ENCODE data around the gene SLC44A3.

The SLC44A3 gene

GRCh38 chr1:94854458-94855306 is 34.5 kb downstream of the SLC44A3 start:
- Histone ChIP-seq H3K27ac (no peak overlapping the region), H3K9me3 (ENCODE audit: severe bottlenecking) (no peaks in the 10 kb centered on the region), H3K36me3 (no peaks in the 10 kb centered on the region), H3K4me3 (ENCODE audit: low read depth, low read length) (peak overlapping the region; percentile 36), H3K27me3 (ENCODE audit: insufficient read depth, low read depth, severe bottlenecking) (no peaks in the 10 kb centered on the region)
- peak; percentile 86 for DNase-seq
- TF ChIP-seq, protein P1, sequence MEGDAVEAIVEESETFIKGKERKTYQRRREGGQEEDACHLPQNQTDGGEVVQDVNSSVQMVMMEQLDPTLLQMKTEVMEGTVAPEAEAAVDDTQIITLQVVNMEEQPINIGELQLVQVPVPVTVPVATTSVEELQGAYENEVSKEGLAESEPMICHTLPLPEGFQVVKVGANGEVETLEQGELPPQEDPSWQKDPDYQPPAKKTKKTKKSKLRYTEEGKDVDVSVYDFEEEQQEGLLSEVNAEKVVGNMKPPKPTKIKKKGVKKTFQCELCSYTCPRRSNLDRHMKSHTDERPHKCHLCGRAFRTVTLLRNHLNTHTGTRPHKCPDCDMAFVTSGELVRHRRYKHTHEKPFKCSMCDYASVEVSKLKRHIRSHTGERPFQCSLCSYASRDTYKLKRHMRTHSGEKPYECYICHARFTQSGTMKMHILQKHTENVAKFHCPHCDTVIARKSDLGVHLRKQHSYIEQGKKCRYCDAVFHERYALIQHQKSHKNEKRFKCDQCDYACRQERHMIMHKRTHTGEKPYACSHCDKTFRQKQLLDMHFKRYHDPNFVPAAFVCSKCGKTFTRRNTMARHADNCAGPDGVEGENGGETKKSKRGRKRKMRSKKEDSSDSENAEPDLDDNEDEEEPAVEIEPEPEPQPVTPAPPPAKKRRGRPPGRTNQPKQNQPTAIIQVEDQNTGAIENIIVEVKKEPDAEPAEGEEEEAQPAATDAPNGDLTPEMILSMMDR (IDR thresholded peaks at IDR 0.05; ENCODE audit: low read depth, low read length) = peak; percentile 98

DNA sequence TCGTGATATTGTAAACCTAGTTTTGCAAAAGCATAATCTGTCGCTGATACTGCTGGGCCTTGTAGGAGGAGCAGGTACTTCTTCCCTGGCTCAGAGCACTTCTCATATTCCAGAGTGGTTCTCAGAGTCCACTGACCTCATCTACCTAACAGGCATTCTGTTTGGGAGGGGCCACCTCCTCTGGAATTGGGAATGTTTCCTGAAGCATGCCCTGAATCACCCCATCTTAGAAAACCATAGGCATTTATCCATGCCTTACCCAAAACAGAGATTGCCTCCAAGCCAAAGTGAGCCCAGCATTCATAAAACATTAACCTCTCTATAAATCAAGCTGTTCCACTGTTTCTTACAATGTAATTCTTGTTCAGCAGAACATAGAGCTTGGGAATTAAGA is 35.1 kb downstream of the SLC44A3 start:
- Histone ChIP-seq H3K36me3 (no peaks in the 10 kb centered on the region), H3K27me3 (ENCODE audit: insufficient read depth, low read depth, severe bottlenecking) (no peaks in the 10 kb centered on the region), H3K4me3 (ENCODE audit: low read depth, low read length) (no peak overlapping the region), H3K9me3 (ENCODE audit: severe bottlenecking) (no peaks in the 10 kb centered on the region), H3K27ac (no peak overlapping the region)
- no peak for DNase-seq
- TF ChIP-seq, protein P1 (IDR thresholded peaks at IDR 0.05; ENCODE audit: low read depth, low read length) = no peak

DNA sequence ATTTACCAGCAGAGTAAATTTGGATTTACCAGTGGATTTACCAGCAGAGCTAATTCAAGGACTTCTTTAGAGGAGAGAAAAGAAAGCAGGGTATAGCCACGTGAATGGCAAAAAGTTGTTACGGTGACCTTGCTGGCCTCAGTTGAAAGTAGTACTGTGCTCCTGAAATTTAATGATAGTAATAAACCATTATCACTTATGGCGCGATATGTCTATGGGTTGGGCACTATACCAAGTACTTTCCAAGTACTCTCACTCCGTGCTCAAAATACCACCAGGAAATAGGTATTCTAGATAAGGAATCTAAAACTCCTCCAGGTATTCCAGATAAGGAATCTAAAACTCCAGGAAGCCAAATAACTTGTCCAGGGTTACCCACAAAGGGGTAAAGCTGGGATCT is 35.8 kb downstream of the SLC44A3 start:
- no peak for DNase-seq
- no peaks in the 10 kb centered on the region for H3K36me3 ChIP-seq
- H3K4me3 ChIP-seq (ENCODE audit: low read depth, low read length) = no peak overlapping the region
- H3K27ac ChIP-seq = no peak overlapping the region
- H3K27me3 ChIP-seq (ENCODE audit: insufficient read depth, low read depth, severe bottlenecking) = no peaks in the 10 kb centered on the region
- no peaks in the 10 kb centered on the region for H3K9me3 ChIP-seq (ENCODE audit: severe bottlenecking)
- TF ChIP-seq, protein P1 (IDR thresholded peaks at IDR 0.05; ENCODE audit: low read depth, low read length) = no peak

- Histone ChIP-seq H3K4me3 (ENCODE audit: low read depth, low read length) (no peak overlapping the region), H3K27me3 (ENCODE audit: insufficient read depth, low read depth, severe bottlenecking) (no peaks in the 10 kb centered on the region), H3K27ac (no peak overlapping the region), H3K9me3 (ENCODE audit: severe bottlenecking) (no peaks in the 10 kb centered on the region), H3K36me3 (no peaks in the 10 kb centered on the region)
- TF ChIP-seq, protein P1 (IDR thresholded peaks at IDR 0.05; ENCODE audit: low read depth, low read length) = no peak
- no peak for DNase-seq
Measured at GRCh38 chr1:94856868-94857267, 36.7 kb downstream of the SLC44A3 start.

DNA sequence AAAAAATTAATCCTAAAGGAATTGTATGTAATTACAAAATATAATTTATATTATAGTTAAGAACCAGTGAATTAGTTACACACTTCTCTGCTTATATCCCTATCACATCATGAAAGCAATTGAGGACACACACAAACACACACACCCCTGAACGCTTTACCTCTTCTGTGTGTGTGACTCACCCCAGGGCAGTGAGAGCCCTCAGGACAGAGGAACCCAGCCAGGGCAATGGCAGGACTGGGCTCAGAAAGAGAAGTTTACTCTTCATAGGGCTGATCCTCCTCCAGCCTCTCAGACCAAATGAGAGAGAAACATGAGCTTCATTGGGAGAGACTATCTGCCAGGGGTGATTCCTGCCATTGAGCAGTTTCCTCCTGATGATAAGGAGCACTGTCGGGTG is 38.1 kb downstream of the SLC44A3 start:
- TF ChIP-seq, protein P1 (IDR thresholded peaks at IDR 0.05; ENCODE audit: low read depth, low read length) = no peak
- H3K27me3 ChIP-seq (ENCODE audit: insufficient read depth, low read depth, severe bottlenecking) = no peaks in the 10 kb centered on the region
- no peak overlapping the region for H3K4me3 ChIP-seq (ENCODE audit: low read depth, low read length)
- H3K9me3 ChIP-seq (ENCODE audit: severe bottlenecking) = no peaks in the 10 kb centered on the region
- H3K27ac ChIP-seq = no peak overlapping the region
- DNase-seq = no peak
- H3K36me3 ChIP-seq = no peaks in the 10 kb centered on the region

- DNase-seq = no peak
- Histone ChIP-seq H3K9me3 (ENCODE audit: severe bottlenecking) (no peaks in the 10 kb centered on the region), H3K27ac (no peak overlapping the region), H3K36me3 (no peaks in the 10 kb centered on the region), H3K27me3 (ENCODE audit: insufficient read depth, low read depth, severe bottlenecking) (no peaks in the 10 kb centered on the region), H3K4me3 (ENCODE audit: low read depth, low read length) (no peak overlapping the region)
- TF ChIP-seq, protein P1 (IDR thresholded peaks at IDR 0.05; ENCODE audit: low read depth, low read length) = no peak
Measured at GRCh38 chr1:94859174-94859573, 39.0 kb downstream of the SLC44A3 start.

Data from WERI-Rb-1 (cell line).